OCI-LY1 (cell line): ENCODE measurements around the gene FOXL3.

Experiments used
- CTCF ChIP-seq: fragments of 200-600 bp; sonication (generic), shearing (Covaris generic); IDR thresholded peaks from 2 replicates; pipeline ENCODE4 v1.5.1; 2017; ENCODE audit warnings: mild to moderate bottlenecking, antibody characterized with exemption, low read length, moderate library complexity, mixed read lengths
- EZH2 ChIP-seq: fragments of 200-600 bp; sonication (generic), shearing (Covaris generic); IDR thresholded peaks from 2 replicates; pipeline ENCODE4 v1.8.0; 2017; ENCODE audit warnings: borderline replicate concordance, mixed run types, mild to moderate bottlenecking, antibody characterized with exemption, low read length, moderate library complexity, mixed read lengths

GRCh38 chr7:251446-252175 lies 38.4 kb upstream of the FOXL3 start:
- TF ChIP-seq CTCF = no peak
- no peak for TF ChIP-seq EZH2
